ENCODE results near the gene MAF. TPM values are rescaled to one million over a fixed set of nuclear protein-coding genes. Genes with fewer than 3 reads are reported as not detected.

The MAF gene
- total RNA-seq, 2 donors from 2014 or later = 12.3 to 21.1 TPM

DNA sequence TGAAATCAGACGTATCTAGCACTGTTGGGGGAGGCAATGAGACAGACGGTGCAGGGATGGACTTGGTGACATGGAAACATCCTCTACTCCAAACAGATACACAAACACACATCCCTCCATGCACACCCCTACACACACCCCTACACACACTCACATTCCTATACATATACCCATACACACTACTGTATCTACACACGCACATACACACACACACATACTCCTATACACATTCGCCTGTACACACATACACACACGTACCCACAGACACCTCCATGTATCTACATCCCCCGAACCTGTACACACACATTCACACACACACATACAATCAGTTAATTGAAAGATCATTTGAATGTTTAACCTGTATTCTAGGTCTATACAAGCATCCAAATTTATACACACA is 53.5 kb downstream of the MAF start:
- DNase-seq = no peak
- TF ChIP-seq CTCF (IDR thresholded peaks at IDR 0.05) = no peak
- intact Hi-C loops (cut with DNase I) = no loop called here
- Histone ChIP-seq H3K9ac (ENCODE audit: low read depth in 2 of 2, low read length in 2 of 2) (no peak overlapping the region), H3K27ac (no peak overlapping the region), H3K27me3 (no peaks in the 10 kb centered on the region), H3K36me3 (no peaks in the 10 kb centered on the region), H3K9me3 (no peaks in the 10 kb centered on the region), H3K4me3 (no peak overlapping the region), H3K4me1 (no peaks in the 10 kb centered on the region)
